ENCODE measurements around the gene TSPOAP1.

Gene TSPOAP1

DNA sequence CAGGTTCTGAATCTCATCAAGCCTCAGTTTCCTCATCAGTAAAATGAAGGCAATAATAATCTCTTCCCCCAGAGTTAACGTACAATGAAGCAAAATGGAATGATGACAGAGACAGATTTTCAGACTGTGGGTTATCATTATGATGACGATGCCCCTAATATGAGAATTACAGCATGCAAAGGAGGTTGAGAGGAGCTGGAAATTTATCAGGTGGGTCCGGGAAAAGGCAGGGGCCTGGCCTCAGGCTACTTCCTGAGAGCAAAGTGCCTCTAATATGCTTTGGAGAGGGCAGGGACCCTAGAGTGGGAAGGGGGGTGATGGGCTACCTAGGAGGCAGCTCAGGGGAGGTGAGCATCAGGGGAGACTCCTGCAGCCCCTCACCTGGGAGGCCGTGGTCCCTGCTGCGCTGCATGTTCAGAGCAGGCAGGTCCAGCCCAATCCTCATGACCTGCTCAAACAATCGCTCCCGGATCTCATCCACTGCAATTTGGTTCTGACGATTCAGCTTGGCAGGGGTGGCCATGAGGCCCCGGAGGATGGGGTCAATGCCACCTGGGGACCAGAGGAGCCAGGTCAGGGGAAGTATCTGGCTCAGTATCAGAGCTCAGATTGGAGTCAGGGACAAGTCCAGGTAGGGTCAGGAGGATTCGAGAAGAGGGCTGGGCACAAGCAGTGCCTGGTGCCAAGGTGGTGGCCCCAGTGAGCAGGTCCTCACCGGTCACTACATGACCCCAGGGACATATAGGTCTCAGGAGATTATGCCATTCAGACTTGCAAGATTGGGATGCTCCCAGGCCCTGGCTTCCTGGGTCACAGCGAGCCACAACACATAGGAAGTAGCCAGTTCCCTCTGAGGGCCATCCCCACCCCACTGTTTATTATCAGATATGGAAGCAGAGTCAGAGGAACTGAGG, 56.0 kb downstream of the TSPOAP1 start:
- no peak for DNase-seq

DNA sequence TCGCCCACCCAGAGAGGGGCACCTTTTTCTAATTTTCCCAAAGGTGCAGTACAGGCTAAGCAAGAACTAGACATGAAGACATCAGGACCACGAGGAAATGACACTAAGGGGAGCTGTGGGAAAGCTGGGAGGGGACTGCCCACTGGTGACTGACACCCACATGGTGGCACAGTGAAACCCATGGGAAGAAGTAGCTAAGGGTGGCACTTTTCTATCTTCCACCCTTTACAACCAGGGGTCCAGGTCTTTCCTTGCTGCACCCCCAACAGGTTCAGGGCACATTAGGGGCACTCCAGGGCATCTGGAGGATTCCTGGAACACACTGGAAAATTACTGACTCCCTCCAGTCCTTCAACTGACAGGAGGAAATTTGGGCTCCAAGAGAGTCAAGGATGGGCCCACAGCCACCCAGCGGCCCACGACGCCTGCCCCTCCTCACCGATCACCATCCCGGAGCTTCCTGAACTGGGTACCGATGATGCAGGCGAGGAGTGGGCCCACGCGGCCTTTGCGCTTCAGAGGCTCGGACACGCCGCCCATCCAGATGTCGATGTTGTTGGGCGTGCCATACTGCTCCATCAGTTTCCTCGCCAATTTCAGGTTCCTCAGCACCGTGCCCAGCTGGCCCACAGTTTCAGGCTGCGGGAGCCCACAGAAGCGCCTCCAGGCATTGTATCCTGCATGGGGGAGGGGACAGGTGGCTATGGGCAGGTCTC, 57.2 kb downstream of the TSPOAP1 start:
- no peak for DNase-seq

DNA sequence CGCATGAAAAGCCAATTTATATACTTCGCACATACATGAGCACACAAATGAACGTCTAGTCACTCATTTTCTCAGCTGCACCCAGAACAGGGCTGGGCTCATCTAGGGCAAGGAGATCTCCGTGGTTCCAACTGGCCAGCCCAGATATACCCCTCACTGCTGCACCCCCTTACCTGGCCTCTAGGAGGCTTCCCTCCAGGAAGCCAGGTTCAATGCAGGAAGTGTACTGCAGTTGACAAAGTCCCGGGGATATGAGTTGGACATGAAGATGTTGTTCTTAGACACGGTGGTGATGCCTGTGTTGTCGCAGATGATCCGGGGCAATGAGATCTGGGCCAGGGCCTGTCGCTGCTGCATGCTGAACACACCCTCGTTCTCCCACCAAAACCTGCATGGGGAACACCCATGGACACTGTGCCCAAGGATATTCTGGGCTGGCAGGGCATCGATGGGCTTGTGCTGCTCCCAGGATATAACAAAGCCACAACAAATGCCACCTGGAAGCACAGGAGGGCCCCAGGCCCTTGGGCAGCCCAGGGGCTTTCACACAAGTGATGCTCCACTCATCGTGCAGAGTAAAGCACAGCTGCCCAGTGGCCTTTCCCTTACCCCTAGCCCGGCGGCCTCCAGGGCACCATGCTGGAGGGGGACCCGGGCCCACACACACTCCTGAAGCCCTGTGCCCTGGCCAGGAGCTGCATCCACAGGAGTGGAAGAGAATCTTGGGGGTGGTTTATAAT, 57.9 kb downstream of the TSPOAP1 start:
- no peak for DNase-seq

DNA sequence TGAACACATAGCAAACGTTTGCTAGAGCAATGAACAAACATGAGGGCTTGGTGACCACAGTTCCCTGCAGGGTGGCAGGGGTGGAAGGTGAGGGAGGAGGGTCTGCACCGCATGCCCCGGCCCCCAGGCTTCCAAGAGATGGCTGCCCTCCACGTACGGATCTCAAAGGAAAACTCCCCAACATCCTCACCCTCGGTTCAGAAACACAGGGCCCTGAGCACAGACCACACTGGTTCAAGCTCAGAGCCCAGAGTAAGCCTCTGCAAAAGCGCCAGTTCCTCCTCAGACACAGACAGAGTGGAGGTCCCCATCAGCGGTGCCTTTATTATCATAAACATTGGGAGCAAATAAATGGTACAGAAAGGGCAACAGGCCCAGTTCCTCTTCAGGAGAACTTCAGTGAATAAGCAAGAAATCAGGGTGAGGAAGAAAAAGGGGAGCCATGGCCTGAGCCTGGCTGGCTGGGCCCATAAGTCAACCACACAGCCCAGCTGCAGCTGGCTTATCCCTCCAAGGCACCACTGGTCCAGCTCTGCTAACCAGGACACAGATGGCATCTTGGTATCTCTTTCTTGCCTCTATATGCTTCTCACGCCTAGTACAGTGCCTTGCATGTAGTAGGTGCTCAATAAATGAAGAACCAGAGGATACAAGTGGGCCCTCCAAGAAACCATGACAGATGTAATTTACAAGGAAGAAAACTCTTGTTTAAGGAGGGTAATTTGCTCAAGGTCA, 58.9 kb downstream of the TSPOAP1 start:
- no peak for DNase-seq

DNA sequence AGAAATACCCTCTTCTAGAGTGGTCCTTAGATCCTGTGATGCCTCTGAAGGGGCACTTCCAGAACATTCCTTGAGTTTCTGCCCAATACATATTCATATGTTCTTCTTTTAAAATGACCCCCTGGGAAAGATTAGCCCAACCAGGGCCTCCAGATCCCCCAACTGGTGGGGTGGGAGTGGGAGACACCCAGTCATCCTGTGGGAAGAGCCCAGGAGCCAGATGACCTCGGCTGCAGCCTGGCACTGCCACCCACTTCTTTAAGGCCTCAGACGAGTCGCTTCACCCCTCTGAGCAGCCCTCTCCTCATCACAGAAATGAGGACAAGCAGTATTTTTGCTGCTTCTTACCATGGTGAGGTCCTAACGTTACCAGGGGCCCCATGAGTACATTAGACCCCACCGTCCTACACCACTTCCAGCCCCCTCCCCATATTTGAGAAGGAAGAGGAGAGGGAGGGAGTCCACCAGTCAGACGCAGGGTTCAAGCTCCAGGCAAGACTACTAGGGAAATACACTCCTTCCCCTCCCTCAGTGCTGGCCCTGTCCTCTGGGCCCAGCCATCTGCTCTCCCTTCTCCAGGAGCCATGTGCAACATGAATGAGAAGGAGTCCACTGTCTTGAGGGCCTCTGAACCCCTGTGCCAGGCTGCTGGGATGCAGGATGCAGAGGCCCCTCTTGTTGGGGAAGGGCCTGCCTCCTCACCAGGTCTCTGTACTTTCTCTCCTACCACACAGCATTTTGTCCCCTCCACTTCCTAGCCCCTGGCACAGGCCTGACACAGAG, 59.6 kb downstream of the TSPOAP1 start:
- DNase-seq, result no peak

GRCh38 chr17:58268326-58268725, 60.3 kb downstream of the TSPOAP1 start:
- no peak for DNase-seq

DNA sequence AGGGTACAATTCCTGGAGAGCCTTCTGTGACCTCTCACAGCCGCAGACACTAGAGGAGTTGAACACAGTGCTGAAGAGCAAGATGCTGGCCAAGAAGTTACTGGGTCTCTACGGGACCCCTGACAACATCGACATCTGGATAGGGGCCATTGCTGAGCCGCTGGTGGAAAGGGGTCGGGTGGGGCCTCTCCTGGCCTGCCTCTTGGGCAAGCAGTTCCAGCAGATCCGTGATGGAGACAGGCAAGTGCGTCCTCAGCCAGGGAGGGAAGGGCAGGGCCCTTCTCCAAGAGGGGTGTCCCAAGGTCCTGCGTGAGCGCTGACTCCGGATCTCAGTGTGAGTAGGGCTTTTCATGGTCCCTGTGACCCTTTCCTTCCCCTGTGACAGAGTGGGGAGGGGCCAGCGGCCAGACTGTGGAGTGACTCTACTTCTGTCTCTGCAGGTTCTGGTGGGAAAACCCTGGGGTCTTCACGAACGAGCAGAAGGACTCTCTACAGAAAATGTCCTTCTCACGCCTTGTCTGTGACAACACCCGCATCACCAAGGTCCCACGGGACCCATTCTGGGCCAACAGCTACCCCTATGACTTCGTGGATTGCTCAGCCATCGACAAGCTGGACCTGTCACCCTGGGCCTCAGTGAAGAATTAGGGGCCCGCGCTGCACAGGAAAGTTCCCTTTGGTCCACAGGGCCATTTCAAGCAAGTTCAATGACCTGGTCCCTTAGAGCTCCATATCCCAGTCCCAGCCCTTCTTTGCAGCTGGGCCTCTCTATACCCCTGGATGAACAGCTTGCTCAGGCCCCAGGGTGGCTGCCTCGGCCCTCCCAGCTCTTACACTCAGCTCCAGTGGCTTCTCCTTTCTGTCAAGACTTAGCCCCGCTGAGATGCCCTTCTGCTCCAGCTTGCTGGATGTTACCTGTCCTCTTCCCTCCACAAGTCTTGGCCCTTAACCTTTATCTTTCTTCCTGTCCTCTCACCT, 61.0 kb downstream of the TSPOAP1 start:
- DNase-seq, result no peak

- no peak for DNase-seq
Measured at GRCh38 chr17:58265902-58266875, 62.4 kb downstream of the TSPOAP1 start.

GRCh38 chr17:58265271-58265670, 63.3 kb downstream of the TSPOAP1 start:
- no peak for DNase-seq

- no peak for DNase-seq
Measured at GRCh38 chr17:58264407-58265103, 64.0 kb downstream of the TSPOAP1 start.

DNA sequence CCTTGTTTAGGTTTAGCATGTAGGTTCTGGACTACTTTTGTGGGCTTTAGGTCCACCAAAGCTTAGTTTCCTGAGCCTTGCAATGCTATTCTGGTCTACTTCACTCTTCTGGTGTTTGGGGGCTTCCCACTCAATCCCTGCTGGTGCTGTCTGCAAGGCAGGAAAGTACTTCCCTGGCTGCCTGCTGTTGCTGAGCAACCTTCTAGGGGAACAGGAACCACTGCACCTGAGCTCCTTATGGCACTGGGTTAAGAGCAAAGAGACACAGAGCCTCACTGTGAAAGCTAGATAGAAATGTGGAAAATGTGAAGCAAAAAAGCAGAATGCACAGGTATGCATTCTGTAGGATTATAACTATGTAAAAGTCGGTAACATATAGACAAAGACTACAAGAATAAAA, 64.8 kb downstream of the TSPOAP1 start:
- DNase-seq, result no peak

DNA sequence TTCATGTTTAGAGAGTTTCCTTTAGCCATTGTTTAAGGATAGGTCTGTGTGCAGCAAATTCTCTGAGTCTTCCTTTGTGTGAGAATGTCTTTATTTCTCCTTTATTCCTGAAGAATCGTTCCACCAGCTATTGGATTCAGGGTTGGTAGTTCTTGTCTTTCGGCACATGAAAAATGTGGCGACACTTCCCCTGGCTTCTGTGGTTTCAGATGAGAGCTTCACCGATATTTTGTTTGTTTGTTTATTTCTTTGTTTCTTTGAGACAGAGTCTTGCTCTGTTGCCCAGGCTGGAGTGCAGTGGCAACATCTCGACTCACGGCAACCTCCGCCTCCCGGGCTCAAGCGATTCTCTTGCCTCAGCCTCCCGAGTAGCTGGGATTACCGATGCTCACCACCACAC, 66.4 kb downstream of the TSPOAP1 start:
- DNase-seq, result no peak

DNA sequence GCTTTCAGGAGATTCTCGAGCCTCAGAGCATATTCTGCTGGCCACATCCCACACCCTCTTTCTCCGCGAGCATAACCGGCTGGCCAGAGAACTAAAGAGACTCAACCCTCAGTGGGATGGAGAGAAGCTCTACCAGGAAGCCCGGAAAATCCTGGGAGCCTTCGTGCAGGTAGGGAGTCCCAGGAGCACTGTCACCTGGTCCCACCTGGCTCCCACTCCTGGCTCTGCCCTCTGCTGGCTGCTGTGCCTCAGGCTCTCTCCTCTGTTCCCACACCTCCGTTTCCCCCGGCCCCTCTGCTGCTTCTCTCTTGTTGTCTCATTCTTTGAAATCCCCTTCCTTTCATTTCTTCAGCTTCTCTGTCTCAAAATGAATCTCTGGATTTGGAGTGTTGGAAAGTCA, 73.8 kb downstream of the TSPOAP1 start:
- no peak for DNase-seq

- DNase-seq, result no peak
Measured at GRCh38 chr17:58253082-58253481, 75.5 kb downstream of the TSPOAP1 start.

DNA sequence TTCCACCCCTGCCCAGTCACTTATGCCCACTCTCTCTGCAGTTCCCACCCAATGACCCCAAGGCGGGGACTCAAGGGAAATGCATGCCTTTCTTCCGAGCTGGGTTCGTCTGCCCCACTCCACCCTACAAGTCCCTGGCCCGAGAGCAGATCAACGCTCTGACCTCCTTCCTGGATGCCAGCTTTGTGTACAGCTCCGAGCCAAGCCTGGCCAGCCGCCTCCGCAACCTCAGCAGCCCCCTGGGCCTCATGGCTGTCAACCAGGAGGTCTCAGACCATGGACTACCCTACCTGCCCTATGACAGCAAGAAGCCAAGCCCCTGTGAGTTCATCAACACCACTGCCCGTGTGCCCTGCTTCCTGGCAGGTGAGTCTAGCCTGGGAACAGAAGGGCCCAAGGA, 76.5 kb downstream of the TSPOAP1 start:
- DNase-seq, result no peak
